ENCODE measurements around the gene EPS15. TPM values are rescaled to one million over a fixed set of nuclear protein-coding genes. Genes with fewer than 3 reads are reported as not detected.

EPS15 gene
- total and polyA plus RNA-seq, 10 donors, result 24.2 to 142 (median 126) TPM

DNA sequence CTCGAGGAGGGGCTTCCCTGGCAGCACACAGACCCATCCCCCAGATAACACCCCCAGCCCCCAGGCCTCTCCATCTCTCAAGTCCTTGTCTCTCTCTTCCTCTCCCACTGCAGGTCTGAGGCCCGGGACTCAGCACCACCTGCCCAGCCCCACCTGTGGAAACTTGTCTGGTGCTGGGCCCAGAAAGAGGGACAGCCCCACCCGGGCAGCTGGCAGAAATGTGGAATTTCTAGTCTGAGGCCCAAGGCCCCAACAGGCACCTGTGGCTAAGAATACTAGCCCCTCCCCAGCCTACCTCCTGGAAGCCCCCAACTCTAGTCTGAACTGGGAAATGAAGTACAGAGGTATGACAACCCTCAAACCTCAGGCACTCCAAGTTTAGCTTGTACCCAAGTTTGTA, 204.1 kb downstream of the EPS15 start:
- Histone ChIP-seq H3K4me3 (no peak overlapping the region), H3K4me1 (peaks cover 0 to 18% (median 3%) of the 10 kb centered on the region in 6 donors), H3K36me3 (no peaks in the 10 kb centered on the region), H3K27me3 (replicated peaks in 1 of 7) (no peaks in the 10 kb centered on the region), H3K27ac (no peak overlapping the region), H3K9me3 (no peaks in the 10 kb centered on the region)
- intact Hi-C loops (cut with DNase I; ENCODE audit: low total_unique reads), result no loop called here
- WGBS, 5 donors, result 57 to 71% (median 63%) methylated on average over 3 of the region's 3 CpGs
- DNase-seq, result peak; percentile 37
- TF ChIP-seq, protein P1, sequence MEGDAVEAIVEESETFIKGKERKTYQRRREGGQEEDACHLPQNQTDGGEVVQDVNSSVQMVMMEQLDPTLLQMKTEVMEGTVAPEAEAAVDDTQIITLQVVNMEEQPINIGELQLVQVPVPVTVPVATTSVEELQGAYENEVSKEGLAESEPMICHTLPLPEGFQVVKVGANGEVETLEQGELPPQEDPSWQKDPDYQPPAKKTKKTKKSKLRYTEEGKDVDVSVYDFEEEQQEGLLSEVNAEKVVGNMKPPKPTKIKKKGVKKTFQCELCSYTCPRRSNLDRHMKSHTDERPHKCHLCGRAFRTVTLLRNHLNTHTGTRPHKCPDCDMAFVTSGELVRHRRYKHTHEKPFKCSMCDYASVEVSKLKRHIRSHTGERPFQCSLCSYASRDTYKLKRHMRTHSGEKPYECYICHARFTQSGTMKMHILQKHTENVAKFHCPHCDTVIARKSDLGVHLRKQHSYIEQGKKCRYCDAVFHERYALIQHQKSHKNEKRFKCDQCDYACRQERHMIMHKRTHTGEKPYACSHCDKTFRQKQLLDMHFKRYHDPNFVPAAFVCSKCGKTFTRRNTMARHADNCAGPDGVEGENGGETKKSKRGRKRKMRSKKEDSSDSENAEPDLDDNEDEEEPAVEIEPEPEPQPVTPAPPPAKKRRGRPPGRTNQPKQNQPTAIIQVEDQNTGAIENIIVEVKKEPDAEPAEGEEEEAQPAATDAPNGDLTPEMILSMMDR (IDR thresholded peaks at IDR 0.05 in 8 of 11, conservative IDR thresholded peaks at IDR 0.05 in 3 of 11), result no peak
- TF ChIP-seq POLR2AphosphoS5 (IDR thresholded peaks at IDR 0.05) (no peak), POLR2A (IDR thresholded peaks at IDR 0.05) (no peak)

DNA sequence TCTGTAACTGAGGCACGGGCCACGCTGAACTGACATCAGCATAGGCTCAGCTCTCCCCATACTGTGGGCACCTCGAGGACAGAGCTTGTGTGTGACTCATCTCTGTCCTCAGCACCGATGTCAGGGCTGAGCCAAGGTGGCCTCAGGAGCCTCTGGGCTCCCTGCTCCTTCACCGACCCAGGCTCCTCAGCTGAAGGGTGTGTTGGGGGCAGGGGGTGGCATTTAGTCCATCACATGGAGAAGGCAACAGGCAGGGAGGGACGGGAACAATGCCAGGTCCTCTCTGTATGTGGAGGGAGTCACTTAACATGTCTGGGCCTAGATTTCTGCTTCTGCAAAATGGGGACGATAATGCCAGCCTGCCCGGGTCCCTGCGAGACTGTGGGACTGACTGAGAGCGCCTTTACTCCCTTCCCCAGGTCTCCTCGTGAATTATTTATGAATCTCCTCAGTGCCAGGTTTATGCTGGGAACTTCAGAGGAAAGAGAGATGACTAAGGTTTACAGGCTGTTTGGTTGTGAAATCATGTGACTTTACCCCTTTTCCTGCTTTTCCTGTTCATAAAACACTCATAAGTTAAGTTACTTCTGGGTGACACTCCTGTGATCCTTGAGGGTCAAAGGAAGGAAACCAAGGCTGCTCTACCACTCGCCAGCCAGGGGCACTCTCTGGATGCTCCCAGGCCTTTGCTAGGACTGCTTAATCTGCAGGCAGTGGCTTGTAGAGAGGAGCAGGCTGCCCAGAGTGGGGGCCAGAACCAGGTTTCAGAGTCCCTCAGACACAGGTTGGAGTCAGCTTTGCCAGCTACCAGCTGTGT, 204.9 kb downstream of the EPS15 start:
- TF ChIP-seq POLR2A (IDR thresholded peaks at IDR 0.05), result no peak
- TF ChIP-seq POLR2AphosphoS5 (IDR thresholded peaks at IDR 0.05), result no peak
- TF ChIP-seq, protein P1 (IDR thresholded peaks at IDR 0.05 in 8 of 11, conservative IDR thresholded peaks at IDR 0.05 in 3 of 11), result no peak
- 47 to 64% (median 55%) methylated on average over 11 to 12 of the region's 12 CpGs for WGBS, 5 donors
- DNase-seq, result peak; percentile 50

DNA sequence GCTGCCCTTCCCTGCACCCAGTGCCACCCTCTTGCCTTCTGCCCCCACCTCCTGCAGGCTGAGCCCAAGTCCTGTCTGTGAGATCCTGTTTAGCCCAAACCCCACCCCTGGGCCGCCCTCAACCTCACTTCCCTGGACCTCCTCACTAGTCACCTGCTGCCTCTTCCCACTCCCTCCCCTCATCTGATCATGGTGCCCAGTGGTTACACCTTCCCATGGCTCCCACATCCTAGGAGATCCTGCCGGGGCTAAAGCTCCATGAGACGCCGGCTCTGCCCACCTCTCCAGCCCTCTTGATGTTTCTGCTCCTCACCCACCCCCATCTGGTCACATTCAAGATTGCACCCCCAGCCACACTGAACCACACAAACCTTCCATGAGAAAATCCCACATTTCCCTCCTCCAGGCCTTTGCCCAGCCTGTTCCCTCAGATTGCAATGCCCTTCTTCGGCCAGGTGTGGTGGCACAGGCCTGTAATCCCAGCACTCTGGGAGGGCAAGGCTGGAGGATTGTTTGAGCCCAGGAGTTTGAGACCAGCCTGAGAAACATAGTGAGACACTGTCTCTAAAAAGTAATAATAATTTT, 205.7 kb downstream of the EPS15 start:
- peak; percentile 34 for DNase-seq
- Histone ChIP-seq H3K27ac (no peak overlapping the region), H3K9me3 (no peaks in the 10 kb centered on the region), H3K4me1 (peaks cover 0 to 18% (median 3%) of the 10 kb centered on the region in 6 donors), H3K27me3 (replicated peaks in 1 of 7) (no peaks in the 10 kb centered on the region), H3K36me3 (no peaks in the 10 kb centered on the region), H3K4me3 (no peak overlapping the region)
- no peak for TF ChIP-seq POLR2A (IDR thresholded peaks at IDR 0.05)
- TF ChIP-seq POLR2AphosphoS5 (IDR thresholded peaks at IDR 0.05), result no peak
- TF ChIP-seq, protein P1 (IDR thresholded peaks at IDR 0.05 in 8 of 11, conservative IDR thresholded peaks at IDR 0.05 in 3 of 11), result no peak
- 87 to 98% (median 92%) methylated on average over 5 of the region's 5 CpGs for WGBS, 5 donors
- intact Hi-C loops (cut with DNase I; ENCODE audit: low total_unique reads), result no loop called here

More for the DNA sequence above, 204.9 kb downstream of the EPS15 start:
- Histone ChIP-seq H3K9me3 (no peaks in the 10 kb centered on the region), H3K27me3 (replicated peaks in 1 of 7) (no peaks in the 10 kb centered on the region), H3K4me1 (peaks cover 0 to 18% (median 3%) of the 10 kb centered on the region in 6 donors), H3K27ac (no peak overlapping the region), H3K4me3 (no peak overlapping the region), H3K36me3 (no peaks in the 10 kb centered on the region)
- intact Hi-C loops (cut with DNase I; ENCODE audit: low total_unique reads), result no loop called here

DNA sequence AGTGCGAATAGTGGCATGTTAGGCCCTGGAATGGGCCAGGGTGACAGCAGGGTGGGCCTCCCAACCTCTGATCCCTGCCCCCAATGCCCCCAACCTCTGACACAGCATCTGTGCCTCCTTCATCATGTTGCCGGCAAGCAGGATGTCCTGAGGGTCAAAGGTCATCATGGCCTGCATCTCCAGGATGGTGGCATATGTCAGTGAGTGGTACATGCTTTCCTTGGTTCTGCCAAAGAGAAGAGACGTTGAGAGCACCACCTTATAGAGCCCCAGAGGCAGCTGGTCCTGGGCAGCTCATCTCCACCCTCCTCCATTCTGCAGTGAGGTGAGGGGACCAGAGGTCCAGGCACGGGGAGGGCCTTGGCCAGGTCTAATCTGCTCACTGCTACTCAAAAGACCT, 206.3 kb downstream of the EPS15 start:
- Histone ChIP-seq H3K4me3 (no peak overlapping the region), H3K9me3 (no peaks in the 10 kb centered on the region), H3K27ac (no peak overlapping the region), H3K36me3 (no peaks in the 10 kb centered on the region), H3K27me3 (replicated peaks in 1 of 7) (no peaks in the 10 kb centered on the region), H3K4me1 (peaks cover 0 to 18% (median 3%) of the 10 kb centered on the region in 6 donors)
- 60 to 93% (median 87%) methylated on average over 2 to 4 of the region's 4 CpGs for WGBS, 5 donors
- TF ChIP-seq POLR2A (IDR thresholded peaks at IDR 0.05), result no peak
- TF ChIP-seq, protein P1 (IDR thresholded peaks at IDR 0.05 in 8 of 11, conservative IDR thresholded peaks at IDR 0.05 in 3 of 11), result no peak
- no peak for TF ChIP-seq POLR2AphosphoS5 (IDR thresholded peaks at IDR 0.05)
- intact Hi-C loops (cut with DNase I; ENCODE audit: low total_unique reads), result no loop called here
- no peak for DNase-seq

All from spleen (tissue), 11 donors.